K562 (cell line): ENCODE measurements around the gene MEA1. TPM values are rescaled to one million over a fixed set of nuclear protein-coding genes. Genes with fewer than 3 reads are reported as not detected.

Source experiments
- BCL6 ChIP-seq: fragments of 250-450 bp; sonication (Bioruptor Pico); IDR thresholded peaks from 2 replicates; pipeline ENCODE4 v1.4.0; 2020
- CTCF ChIP-seq, 3 experiments: IDR thresholded peaks in 2 of 3; conservative IDR thresholded peaks in 1 of 3; 2 replicates each; pipeline ENCODE4 v1.5.1; 2011 to 2012; ENCODE audit warnings: low read length in 3 of 3, mild to moderate bottlenecking in 3 of 3, control low read depth in 2 of 3, improper control_type of control experiment in 1 of 3, inconsistent platforms in 1 of 3, low read depth in 1 of 3, mixed read lengths in 1 of 3, moderate library complexity in 1 of 3; ENCODE audit not compliant: insufficient read depth in 2 of 3
- DACH1 ChIP-seq: fragments of 450-650 bp; IDR thresholded peaks from 2 replicates; pipeline ENCODE4 v1.6.1; 2018; ENCODE audit not compliant: partially characterized antibody
- HMGN3 ChIP-seq: IDR thresholded peaks from 2 replicates; pipeline ENCODE4 v1.6.1; 2011; ENCODE audit warnings: borderline replicate concordance, low read depth, mild to moderate bottlenecking, mixed read lengths, low read length; ENCODE audit not compliant: insufficient read length; ENCODE audit errors: extremely low read depth
- IFI16 ChIP-seq: fragments of 250-450 bp; sonication (Bioruptor Pico); IDR thresholded peaks from 2 replicates; pipeline ENCODE4 v2.1.2; 2022; ENCODE audit warnings: mild to moderate bottlenecking, inconsistent platforms
- MITF ChIP-seq: IDR thresholded peaks from 2 replicates; pipeline ENCODE4 v1.6.1; 2014; ENCODE audit warnings: antibody characterized with exemption
- MLX ChIP-seq, 2 experiments: fragments of 450-650 bp in 1 of 2; sonication (generic) in 1 of 2; formaldehyde crosslinking; conservative IDR thresholded peaks; 2 replicates each; pipeline versions ENCODE4 v1.4.0 to v1.8.1; 2020 to 2022; ENCODE audit warnings: mild to moderate bottlenecking in 1 of 2, missing genetic modification reagents in 1 of 2
- PRDM10 ChIP-seq: fragments of 450-650 bp; IDR thresholded peaks from 2 replicates; pipeline ENCODE4 v1.6.1; 2018; ENCODE audit not compliant: partially characterized antibody
- RNF219 ChIP-seq: fragments of 250-450 bp; sonication (Bioruptor Pico); IDR thresholded peaks from 2 replicates; pipeline ENCODE4 v1.5.0; 2022; ENCODE audit warnings: mild to moderate bottlenecking
- SNIP1 ChIP-seq: fragments of 450-650 bp; IDR thresholded peaks from 2 replicates; pipeline ENCODE4 v1.7.1; 2017; ENCODE audit warnings: low read depth, mild to moderate bottlenecking
- ZMIZ1 ChIP-seq, 2 experiments: fragments of 150-350 bp in 1 of 2; IDR thresholded peaks; 2 replicates each; pipeline ENCODE4 v1.6.1; 2012 to 2016; ENCODE audit warnings: low read depth in 2 of 2, low read length in 2 of 2, mild to moderate bottlenecking in 1 of 2, moderate library complexity in 1 of 2
- ZNF124 ChIP-seq: sonication (generic); formaldehyde crosslinking; IDR thresholded peaks from 2 replicates; pipeline ENCODE4 v1.8.1; 2022; ENCODE audit warnings: missing genetic modification reagents
- ZNF644 ChIP-seq: fragments of 200-800 bp; sonication (Bioruptor generic); IDR thresholded peaks from 2 replicates; pipeline ENCODE4 v1.6.1; 2016; ENCODE audit warnings: low read depth, missing genetic modification characterization, missing compliant biosample characterization
- polyA plus RNA-seq, 8 experiments: library from polyadenylated mRNA; depleted of rRNA in 4 of 8; stranded (reverse) in 5 of 8; unstranded in 3 of 8; fragments of >200 nt; fragmentation: Nextera tagmentation in 2 of 8; fragmentation: Illumina TruSeq in 1 of 8; extraction: Ambion mirVana in 2 of 8; extraction: Trizol in 1 of 8; gene quantifications; 2 replicates each; pipeline versions ENCODE4 v1.2.1 to v1.2.3, GENCODE V29; 2011 to 2014; ENCODE audit warnings: inconsistent platforms in 1 of 8, missing spikeins in 1 of 8
- total RNA-seq, 7 experiments: library from RNA; depleted of rRNA in 6 of 7; stranded (reverse); fragments of >200 nt in 6 of 7; fragmentation: Illumina TruSeq in 2 of 7; extraction: Trizol in 2 of 7; gene quantifications; 2 replicates each; pipeline versions ENCODE4 v1.2.1 to v1.2.3, GENCODE V29; 2011 to 2021; ENCODE audit warnings: low replicate concordance in 1 of 7

MEA1 gene
- total and polyA plus RNA-seq, 9 of the 15 experiments (the other 6 are each of a cell fraction or from before 2014, with no cell fraction given) = 86.8 to 210 (median 152) TPM

GRCh38 chr6:43013843-43014433 is at the start of gene MEA1, which contains the start of gene KLHDC3 (continued):
- TF ChIP-seq ZMIZ1 (IDR thresholded peaks at IDR 0.05; ENCODE audit: low read depth in 2 of 2, low read length in 2 of 2) (no peak), ZNF124 (CRISPR knock-in tag) (no peak), SNIP1 (no peak), CTCF (IDR thresholded peaks at IDR 0.05 in 2 of 3, conservative IDR thresholded peaks at IDR 0.05 in 1 of 3; ENCODE audit: insufficient read depth in 2 of 3, low read depth in 1 of 3, low read length in 3 of 3) (no peak; a peak in 1 of 6 replicates), MITF (peak; percentile 50; the same call in 1 of the 2 replicates), HMGN3 (no peak), BCL6 (CRISPR knock-in tag) (no peak), PRDM10 (no peak), ZNF644 (tag) (no peak), DACH1 (peak; percentile 75), RNF219 (CRISPR knock-in tag) (no peak), IFI16 (no peak), MLX (CRISPR knock-in tag; conservative IDR thresholded peaks at IDR 0.05) (no peak; a peak in 1 of 4 replicates)
